CMK (cell line): Measurements from ENCODE around the gene INPP5E.

Experiments used
- DNase-seq: peaks from one replicate; pipeline ENCODE4 v3.0.0-alpha.2; 2010; ENCODE audit warnings: low read depth

INPP5E gene

DNA sequence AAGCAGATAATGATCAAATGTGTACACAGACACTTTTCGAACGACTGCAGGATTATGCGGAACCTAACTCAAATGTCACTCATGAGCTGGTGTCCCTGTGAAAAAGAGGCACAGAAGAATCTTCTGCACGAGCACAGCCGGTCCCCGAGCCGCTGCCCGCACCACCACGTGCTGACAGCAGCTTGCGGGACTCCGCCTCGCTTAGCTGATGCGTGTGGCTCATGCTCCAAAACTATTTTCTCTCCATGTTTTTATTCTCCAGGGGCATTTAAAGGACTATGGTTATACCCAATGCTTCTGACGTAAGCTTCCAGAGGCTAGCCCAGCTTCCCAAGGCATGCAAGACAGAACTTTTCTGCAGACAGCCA lies 33.7 kb upstream of the INPP5E start:
- no peak for DNase-seq

GRCh38 chr9:136472640-136473353 lies 33.2 kb upstream of the INPP5E start:
- DNase-seq, result no peak

- no peak for DNase-seq
Measured at GRCh38 chr9:136471802-136472487, 32.3 kb upstream of the INPP5E start.

GRCh38 chr9:136470792-136471469 lies 31.3 kb upstream of the INPP5E start:
- no peak for DNase-seq

GRCh38 chr9:136470356-136470755 lies 30.7 kb upstream of the INPP5E start:
- DNase-seq, result no peak

DNA sequence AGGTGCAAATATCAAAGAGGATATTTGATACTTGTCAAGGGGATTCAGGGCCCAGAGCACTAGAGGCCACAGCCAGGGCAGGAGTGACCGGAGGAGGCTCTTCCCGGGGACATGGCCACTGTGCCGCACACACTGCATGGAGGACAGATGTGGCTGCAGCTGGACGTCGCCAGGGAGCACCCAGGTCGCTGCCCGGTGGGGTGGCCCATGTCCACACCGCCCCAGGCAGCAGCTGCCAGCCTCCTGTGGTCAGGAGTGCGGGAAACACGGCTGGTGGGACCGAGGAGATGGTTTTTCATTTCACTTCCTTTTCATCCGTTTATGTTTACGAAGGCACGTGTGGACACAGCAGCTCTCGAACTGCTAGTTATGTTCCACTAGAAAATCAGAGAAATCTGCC lies 28.1 kb upstream of the INPP5E start:
- no peak for DNase-seq

- no peak for DNase-seq
Measured at GRCh38 chr9:136466155-136466541, 26.5 kb upstream of the INPP5E start.

- DNase-seq, result no peak
Measured at GRCh38 chr9:136465500-136466154, 26.0 kb upstream of the INPP5E start.

- DNase-seq, result no peak
Measured at GRCh38 chr9:136464241-136464640, 24.6 kb upstream of the INPP5E start.

DNA sequence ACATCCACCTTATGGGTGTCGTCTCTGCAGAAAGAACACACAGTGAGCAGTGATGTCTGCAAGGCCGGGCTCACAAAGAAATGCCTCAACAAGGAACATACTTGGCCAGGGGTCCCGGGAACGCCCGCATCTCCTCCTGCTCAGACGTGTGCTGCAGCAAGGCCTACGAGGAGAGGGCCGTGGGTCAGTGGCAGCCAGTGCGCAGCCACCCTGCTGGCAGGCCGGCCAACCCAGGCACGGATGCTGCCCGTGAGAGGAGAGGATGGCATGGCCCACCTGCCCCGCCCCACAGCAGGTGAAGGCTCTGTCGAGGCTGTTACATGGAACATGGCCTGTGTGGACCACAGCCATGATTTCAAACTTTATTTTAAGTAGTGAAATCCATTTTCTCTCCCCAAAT lies 23.9 kb upstream of the INPP5E start:
- DNase-seq, result no peak

GRCh38 chr9:136462664-136463063 lies 23.0 kb upstream of the INPP5E start:
- no peak for DNase-seq

DNA sequence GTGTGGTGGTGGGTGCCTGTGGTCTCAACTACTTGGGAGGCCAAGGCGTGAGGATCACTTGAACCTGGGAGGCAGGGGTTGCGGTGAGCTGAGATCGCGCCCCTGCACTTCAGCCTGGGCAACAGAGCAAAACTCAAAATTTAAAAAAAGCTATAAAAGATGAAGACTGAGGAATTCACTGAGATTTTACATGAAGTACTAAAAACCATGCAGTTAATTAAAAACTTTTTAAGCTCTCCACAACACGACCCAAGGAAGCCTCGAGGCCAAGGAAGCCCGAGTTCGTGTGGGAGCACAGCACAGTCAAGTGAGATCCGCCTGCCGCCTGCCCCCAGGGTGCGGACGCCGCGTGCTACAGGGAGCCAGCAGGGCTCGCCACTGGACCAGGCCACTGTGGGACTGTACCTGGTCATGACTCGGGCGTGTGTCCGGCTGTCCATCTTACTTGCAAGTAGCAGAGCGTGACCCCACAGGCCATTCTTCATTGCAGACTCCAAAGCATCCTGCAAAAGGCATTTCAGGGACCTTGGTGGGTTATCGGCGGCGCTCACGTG lies 21.2 kb upstream of the INPP5E start:
- DNase-seq, result no peak

GRCh38 chr9:136459425-136459824 lies 19.8 kb upstream of the INPP5E start:
- DNase-seq, result no peak

DNA sequence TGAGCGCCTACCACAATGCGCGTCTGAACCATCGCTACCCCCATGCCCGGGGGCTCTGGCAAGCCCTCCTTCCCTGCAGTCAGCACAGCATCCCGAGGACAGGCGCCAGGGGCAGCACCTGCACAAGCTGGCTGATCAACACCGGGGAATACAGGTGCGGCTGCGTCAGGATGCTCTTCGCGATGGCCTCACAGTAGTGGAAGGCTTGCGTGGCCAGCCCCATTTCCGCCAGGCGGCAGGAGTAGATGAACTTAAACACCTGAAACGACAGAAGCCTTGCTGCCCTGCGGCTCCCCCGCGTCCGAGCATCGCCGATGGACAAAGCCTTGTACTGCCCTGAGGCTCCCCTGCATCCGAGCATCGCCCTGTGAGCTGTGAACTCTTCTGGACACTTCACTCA lies 17.7 kb upstream of the INPP5E start:
- no peak for DNase-seq

- no peak for DNase-seq
Measured at GRCh38 chr9:136456258-136456657, 16.6 kb upstream of the INPP5E start.

DNA sequence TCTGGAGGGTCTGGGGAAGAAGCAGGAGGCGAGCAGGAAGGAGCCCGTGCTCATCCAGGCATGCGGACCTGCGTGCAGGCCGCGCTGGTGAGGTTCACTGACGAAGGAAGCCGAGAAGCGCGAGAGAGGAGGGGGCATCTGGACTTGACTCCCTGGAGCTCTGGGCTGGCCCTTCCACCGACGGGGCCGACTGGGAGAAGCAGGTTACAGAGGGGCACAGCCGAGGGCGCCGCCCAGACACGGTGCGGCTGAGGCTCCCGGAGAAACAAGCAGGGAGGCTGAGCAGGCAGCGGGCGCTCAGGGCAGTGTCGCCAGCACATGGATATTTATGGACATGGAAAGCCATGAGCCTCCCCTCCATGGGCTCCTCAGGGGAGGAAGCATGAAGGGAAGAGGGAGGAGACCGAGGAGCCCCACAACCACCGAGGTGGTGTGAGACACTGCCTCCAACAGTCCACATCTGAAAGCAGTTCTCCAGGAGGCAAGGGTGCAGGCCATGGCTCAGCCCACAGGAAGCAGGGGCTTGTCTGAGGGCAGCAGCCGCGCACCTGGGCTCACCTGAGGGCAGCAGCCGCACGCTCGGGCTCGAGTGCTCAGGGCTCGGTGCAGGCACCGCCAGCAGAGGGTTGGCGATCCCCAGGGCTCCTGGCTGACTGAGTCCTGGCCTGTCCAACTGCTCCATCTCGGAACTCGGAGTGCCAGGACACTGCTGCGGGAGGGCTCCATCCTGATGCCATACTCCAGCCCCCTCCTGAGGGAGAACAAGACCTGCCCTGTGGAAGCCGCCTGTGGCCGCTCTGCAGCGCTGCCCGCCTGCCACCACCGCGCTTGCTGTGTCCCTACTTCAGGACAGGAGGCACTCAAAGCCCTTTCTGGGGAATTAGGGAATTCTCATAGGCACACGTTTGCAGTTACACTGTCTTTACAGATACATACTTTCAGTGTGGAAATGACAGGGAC lies 15.7 kb upstream of the INPP5E start:
- DNase-seq, result no peak

DNA sequence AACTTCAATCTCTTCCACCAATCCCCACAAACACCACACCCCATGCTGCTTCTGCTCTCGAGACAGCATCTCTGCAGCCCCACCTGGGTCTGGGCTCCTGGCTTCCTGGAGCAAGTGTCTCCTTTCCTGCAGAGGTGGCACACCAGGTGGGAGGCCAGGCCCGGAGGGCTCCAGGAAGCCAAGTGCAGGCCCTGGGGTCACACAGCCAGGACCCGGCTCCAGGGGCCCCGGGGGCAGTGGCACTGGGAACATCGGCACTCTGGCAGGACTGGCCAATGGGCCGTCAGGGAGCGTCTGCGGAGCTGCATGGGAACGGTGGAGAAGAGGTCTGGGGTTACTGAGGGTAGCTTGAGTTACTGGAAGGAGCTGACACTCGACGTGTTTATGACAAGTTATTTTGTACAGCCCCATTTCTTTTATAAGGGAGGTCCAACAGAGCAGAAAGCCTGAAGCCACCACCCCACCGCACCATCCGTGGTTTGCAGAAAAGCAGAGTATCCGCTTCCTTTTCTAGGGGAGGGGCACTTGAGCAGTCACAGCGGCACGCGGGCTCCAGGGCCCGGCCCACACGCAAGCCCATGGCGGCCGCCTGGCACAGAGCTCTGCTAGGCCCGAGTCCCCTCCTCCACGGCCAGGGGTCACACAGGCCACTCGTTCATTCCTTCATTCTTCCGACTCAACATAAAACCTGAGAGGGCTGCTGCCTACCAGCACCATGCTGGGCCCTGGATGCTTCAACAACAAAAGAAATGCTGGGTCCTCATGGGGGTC lies 14.6 kb upstream of the INPP5E start:
- DNase-seq, result no peak

- no peak for DNase-seq
Measured at GRCh38 chr9:136453326-136453725, 13.7 kb upstream of the INPP5E start.

DNA sequence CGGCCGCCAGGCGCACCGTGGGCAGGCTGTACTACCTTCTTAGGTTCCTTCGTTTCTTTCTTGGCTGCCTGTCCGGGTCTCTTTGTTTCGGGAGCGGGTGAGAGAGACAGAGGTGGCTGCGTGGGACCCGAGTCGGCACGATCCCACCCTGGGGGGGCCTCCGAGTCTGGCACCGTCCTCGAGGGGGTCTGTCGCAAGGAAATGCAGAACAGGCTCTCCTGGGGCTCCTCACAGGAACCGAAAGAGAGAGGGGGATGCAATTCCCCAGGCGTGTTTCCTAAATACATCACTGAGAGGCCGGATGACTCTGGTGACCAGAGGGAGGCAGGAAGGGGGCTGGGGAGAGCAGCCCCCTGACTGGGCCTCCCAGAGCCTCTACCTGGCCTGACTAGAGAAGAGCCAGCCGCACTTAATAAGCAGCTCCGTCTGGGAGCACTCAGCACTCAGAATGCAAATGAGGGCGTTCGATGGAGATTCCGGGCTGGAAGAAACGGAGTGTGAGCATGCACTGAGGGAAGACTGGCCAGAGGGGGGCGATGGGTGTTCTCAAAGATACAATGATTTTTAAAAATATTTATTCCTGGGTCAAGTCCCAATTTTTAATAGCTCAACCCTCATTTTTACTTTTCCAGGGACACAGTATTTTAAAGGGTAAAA lies 11.7 kb upstream of the INPP5E start:
- no peak for DNase-seq

DNA sequence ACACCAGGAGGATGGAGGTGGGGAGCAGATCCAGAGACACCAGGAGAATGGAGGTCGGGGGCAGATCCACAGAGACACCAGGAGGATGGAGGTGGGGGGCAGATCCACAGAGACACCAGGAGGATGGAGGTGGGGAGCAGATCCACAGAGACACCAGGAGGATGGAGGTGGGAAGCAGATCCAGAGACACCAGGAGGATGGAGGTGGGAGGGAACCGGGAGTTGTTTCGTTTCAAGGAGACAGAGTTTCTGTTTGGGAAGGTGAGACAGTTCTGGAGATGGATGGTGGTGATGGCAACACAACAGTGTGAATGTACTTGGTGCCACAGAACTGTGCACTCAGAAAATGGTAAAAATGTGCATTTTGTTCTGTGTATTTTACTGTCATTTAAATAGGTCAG lies 9.0 kb upstream of the INPP5E start:
- no peak for DNase-seq
